NCI-H524 (cell line): Measurements from ENCODE around the gene BRINP3.
"Not testable (repeated sequence)": the region's sequence is repeated elsewhere in the genome, so short reads cannot be mapped to it uniquely, and the experiment has no call there.

Experiments used
- DNase-seq, 2 experiments: peaks; one replicate each; lab custom pipeline; 2025; lab: John Stamatoyannopoulos, UW

The BRINP3 gene

DNA sequence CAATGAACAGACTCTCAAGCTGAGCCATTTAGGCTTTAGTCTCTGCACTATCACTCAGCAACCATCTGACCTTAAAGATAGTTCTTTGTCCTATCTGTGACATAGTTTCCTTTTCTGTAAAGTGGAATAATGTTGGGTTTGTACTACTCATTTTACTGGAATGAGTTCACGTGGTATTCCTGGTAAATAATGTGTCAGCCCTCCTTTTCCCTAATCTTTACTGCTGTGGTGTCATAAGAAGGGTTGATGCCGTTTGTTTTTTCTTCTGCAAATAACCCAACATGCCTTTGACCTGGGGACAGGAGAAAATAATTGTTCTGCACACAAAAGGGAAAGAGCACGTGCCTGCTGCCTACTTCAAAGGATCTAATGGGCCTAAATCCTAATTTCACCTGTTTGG, 297.8 kb downstream of the BRINP3 start:
- DNase-seq: no peak

DNA sequence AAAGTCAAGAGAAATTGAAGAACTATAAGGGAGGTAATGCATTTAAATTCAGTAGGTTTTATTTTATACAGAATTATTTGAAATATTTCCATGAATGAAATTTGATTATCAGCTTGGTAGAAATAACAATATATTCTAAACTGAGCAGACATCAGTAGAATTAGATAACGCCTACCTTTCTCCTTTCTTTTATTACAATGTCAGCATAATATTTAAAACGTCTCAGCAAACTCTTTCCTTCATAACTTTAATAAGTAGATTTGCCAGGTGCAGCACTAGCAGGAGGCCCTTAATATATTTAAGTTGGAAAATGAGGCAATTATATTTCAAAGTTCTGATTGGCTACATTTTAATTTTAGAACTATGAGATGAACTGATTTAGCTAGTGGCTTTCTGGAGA, 298.8 kb downstream of the BRINP3 start:
- no peak for DNase-seq

DNA sequence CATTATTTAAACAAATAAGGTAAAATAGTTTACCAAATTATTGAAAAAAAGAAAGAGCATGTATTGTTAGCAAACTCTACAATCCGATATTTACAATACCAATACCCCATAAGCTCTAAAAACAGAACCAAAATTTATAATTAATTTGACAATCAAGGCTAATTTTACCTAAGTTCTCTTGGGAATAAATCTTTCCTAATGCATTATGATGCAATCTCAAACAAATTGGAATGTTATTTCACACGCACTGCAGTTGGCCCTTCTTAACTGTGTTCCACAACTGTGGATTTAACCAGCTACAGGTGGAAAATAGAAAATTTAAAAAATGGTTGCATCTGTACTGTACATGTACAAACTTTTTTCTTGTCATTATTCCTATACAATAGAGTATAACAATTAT, 300.1 kb downstream of the BRINP3 start:
- DNase-seq: no peak

DNA sequence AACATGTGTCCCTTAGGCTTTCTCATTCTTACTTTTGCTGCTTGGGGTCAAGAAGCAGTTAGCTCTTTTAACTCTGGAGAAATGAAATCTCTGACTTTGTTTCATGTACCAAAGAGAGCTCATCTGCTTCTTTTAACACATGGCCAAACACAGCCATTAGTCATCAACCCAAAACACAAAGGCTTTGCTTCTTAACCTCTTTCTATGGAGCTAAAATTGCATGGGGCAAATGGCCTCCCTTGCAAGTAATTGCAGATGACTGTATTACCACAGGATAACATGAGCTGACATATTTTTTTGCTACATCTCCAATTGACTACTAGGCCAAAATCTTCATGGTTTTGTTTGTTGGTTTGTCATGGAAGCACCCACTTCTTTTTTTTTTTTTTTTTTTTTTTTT, 300.9 kb downstream of the BRINP3 start:
- no peak for DNase-seq

DNA sequence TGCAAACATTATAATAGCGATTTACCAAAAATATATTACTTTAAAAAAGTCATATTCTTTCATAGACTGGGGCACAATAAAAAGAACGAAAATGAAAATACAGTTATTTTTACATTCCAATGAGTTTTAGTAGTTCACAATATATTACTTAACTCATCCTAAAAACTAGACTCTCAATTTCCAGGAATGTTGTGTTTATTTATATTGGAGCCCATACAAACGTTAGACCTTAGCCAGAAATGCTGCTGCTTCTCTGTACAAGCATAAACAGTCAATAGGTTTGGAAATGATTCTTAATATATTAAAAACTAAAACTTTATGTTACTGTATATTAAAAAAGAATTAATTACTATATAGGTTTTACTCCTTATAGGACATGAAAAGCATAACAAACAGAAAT, 302.3 kb downstream of the BRINP3 start:
- DNase-seq: no peak

DNA sequence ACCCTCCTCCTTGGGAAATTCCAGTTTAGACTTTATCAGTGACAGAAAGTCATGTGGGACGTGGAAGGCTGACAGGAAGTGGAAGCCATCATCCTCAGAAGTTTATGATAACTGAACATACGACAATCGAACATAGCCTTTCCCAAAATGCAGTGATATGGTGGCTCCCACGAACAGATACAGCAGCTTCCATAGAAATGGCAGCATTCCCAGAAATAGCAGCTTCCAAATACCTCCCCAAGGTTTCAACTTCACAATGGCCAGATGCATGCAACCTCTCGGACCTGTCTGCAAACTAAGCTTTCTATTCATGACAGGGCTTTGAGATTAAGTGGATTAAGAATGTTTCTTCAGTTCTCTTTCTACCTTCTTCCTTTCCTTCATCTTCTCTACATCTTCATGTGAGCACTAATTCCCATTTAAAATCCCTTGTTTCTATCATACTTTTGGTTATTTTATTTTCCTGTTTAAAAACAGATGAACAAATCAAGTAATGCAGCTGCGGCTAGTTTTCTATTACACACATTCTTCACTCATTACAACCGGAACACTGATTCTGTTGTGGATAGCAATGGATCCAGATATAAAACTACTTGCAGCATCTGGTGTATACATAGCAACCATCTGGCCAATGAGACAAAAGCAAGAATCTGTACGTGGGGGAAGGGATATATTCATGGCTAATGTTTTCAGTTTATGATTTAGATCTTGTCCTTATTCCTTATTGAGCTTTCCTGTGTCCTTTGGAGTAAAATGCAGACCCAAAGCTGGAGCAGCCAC, 304.8 kb downstream of the BRINP3 start:
- DNase-seq: peak; percentile 54 to 82

DNA sequence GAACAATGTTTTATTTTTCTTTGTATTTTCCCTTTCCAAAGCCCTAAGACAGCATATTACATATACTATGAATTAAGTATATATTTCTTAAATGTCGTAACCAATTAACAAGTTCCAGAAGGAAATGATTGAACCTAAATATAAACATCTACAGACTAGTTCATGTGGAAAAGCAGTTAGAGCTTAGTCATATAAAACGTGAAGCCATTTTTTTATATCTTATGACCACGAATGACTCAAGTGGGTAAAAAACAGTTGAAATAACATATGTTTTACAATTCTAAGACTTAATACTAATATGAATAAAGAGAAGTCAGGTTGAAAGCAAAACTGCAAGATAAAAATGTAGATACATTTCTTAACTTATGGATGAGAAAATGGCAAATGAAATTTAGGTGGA, 307.3 kb downstream of the BRINP3 start:
- no peak for DNase-seq

DNA sequence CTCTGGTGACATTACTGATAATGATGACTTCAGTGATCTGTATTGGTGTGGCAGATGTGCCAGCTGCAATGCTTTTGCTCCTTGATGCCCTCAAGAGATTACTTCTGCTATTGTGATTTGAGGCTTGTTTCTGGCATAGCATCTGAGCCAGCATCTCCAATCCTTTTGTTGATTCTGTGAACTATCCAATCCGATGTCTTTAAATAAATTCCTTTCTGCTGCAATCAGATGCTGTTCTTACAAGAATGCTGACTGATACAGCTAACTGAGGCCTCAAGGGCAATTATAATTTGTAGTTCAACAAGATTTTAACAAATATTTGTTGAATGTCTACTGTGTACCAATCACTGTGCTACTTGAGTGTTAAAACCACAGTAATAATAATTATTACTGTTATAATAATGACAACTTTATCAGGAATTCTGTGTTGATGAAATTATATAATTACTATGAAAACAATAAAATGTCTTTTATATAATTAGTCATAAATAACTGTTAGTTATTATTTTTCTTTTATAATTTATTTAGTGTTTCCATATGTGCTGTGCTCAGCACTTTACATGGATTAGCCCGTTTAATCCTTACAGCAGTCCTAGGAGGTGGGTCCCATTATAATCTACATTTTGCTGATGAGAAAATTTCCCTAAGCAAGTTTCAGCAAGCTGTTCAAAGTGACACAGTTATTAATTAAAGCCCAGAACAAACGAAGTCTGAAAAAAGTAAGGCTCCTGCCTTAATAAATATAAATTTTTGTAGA, 308.2 kb downstream of the BRINP3 start:
- peak in 1 of 2 experiments; percentile 56 for DNase-seq

DNA sequence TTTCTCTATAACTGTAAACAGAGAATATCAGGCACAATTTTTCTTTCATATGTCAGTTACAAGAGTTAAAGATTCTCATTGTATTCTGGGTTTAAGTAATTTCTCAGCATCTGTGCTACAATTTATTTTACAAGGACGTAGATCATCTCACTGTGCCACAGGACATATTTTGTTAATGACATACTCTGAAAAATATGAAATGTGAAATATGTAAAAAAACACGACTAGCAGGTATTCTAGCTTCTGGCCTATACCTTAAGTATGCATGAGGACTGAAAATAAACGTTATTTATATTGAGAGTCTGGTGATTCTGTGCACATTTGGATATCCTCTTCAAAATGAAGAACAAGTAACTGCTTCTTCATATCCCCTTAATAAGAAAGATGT, 308.8 kb downstream of the BRINP3 start:
- no peak for DNase-seq

DNA sequence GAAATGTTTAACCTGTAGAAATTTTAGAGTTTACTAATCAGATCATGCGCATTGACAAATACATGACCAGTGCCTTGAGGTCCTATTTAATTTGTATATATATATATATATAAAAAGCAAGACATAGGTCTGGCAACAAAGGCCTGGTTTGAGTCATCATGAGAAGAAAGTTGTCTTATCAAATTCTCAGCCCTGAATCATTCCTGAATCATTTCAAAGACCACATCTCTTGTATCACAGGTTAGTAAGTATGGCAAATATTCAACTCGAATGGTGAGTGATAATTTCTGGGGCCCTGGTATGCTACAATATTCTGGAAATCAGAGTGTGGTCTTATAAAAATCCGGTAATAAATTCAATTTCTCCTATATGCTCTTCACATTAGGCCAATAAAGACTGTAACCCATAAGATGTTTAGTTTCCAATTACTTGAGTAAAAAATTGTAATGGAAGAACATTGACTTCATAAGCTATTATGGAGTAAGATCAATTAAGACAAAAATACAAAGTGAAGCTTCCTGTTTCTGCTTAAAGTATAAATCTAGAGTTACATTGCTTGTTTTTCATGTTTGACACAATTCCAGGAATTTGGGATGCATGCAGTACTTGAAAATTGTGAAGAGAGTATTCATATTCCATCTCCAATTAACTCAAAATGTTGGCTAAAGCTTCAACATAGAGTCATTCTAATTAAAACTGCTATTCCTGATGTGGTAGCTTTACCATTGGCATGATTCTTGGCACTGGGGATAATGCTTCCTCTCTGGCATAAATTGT, 309.4 kb downstream of the BRINP3 start:
- no peak for DNase-seq

DNA sequence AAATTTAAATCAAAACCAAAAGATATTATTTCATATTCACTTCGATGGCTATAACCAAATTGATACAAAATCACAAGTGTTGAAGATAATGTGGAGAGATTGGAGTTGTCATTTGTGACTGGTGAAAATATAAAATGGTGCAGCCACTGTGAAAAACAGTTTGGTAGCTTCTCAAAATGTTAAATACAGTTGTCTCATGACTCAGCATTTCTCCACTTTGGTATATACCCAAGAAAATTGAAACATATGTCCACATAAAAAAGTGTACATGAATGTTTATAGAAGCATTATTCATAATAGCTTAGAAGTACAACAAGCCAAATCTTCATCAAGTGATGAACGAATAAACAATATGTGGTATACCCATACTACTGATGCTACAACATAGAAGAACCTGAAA, 318.5 kb downstream of the BRINP3 start:
- DNase-seq: no peak

DNA sequence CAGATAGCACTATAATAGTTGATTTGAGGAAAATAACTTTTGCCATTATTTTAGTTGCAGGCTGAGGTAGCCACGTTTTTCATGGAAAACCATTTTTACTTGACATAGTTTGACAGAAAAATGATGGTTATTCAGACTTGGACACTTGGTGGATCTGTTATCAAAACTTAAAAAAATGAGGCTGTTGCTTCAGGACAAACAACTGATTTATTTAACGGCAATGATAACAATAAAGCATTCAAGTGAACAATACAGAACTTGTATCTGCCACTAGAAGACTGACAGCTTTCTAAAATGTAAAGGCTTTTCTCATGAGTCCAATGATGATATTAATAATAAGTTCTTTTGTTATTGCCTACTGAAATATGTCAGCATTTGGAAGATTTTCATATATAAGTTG, 322.9 kb downstream of the BRINP3 start:
- DNase-seq: no peak

DNA sequence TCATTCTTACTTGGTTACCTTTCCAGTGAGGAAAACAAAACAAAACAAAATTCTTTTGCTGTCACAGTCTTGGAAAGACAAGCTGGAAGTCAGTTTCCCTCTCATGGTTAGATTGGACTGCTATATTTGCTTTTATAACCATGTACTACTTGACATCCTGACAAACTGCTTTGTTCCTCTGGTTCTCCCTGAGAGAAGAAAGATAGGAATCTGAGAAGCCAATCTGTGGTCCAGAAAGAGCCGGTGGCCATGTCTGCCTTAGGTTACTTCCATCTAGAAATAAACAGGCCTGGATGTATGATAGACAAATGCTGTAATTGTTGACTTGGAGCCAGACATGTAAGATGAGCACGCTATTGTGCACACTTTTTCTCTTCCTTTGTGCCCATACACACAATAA, 330.0 kb downstream of the BRINP3 start:
- DNase-seq: no peak

DNA sequence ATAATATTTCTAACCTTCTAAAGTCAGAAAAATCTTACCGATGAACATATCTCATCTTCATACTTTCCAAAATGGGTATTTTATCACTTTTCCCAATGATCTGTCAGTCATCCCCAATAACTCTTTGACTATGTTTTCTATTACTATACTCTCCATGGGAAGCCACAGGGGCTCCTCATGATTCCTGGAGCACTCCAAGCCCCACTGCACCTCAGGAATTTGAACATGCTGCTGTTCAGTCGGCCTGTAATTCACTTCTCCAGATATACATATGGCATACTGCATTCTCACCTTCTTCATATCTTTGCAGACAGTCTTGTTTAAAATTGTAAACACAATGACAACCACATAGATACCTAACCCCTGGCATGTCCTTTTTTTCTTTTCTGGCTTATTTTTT, 333.0 kb downstream of the BRINP3 start:
- DNase-seq: no peak

DNA sequence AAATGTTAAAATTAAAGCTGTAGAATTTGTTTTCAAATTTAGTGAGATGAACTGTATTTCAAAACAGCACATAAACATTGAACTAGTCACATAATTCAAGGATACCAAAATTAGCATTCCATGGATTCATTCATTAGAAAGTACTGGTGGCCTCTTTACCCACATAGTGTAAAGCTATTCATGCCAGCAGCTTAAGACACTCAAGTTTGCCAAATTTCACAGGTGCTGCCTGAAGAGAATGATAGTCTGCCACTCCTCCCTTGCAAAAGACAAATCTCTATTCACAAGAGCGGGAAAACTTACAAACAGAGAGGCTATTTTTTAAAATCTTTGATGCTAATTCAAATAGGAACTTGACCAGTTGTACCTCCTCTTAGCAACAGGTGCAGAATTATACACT, 337.0 kb downstream of the BRINP3 start:
- DNase-seq: no peak

DNA sequence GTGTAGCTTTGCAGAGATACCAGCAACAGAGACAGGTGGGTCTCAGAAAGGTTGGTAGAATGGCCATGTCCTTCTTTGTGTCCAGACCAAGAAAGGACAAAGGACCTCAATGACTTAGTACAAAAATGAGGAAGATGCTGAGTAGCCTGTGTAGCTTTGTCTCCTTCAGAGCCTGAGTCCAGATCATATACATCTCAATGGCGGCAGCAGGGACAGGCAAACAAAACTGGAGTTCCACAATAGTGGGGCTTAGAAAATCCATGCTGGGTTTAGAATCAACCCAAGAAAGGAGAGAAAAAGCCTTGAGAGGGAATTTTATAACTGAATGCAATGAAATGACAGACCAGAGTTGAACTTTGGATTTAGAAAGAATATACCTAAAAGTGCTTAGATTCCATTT, 339.0 kb downstream of the BRINP3 start:
- DNase-seq: no peak

DNA sequence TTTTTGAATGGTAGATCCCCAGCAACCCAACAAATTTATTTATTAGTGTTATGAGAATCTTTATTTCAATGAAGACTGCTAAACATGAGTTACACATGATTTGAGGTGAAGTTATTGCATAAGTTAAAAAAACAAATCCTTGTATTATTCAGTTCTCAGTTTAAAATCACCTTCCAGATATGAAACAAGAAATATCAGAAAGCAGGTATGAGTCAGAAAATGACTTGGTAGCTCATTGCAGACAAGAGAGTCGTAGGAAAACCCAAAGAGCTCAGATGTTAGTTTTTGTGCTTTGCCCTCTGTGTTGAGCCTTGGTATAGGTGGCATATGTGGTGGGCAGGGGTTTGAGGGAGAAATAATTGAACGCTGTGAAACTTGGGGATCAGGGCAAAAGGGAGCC, 339.4 kb downstream of the BRINP3 start:
- DNase-seq: no peak

DNA sequence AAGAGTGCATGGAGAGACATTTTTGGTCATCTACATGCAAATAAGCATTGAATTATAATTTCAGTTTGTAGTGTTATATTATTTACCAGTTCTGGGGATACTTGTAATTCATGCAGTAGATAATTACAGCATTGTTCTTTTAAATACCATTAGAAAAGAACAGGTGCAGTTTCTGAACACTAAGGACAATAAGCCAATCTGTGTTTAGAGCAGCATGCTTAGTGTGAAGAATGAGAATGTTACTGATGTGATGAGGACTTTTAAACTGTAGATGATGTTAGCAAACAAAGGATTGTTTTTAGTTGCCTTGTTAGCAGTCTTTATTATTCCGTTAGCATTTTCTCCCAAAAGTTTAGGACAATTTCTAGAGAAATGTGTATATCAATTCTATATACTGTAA, 348.3 kb downstream of the BRINP3 start:
- no peak for DNase-seq

DNA sequence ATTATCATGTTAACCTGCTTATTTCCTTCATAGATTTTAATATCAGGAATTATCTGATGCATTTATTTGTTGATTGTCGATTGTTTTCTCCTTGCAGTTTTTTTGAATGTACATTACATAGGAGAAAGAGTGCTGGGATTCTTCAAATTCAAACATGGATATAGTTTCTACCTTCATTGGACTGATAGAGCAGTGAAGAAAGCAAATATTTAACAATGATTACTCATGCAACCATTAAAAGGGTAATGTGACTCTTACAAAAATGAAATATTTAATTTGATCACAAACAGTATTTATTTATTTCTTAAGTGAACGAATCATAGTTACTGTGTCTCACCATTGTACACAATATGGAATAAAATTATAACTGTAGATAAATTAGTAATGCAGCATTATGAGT, 350.9 kb downstream of the BRINP3 start:
- no peak for DNase-seq

DNA sequence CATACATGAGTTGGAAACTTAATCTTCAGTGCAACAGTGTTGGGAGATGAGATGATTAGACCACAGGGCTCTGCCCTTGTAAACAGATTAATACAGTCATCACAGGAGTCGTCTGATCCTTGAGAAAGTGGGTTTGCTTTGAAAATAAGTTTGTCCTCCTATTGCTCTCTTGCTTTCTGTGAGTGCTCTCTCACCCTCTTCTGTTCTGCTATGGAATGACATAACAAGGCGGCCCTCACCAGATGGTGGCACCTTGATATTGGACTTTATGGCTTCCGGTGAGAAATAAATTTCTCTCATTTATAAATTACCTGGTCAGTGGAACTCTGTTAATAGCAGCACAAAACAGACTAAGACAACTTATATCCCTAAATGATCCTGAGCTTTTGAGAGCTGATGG, 353.6 kb downstream of the BRINP3 start:
- DNase-seq: peak in 1 of 2 experiments; percentile 42

DNA sequence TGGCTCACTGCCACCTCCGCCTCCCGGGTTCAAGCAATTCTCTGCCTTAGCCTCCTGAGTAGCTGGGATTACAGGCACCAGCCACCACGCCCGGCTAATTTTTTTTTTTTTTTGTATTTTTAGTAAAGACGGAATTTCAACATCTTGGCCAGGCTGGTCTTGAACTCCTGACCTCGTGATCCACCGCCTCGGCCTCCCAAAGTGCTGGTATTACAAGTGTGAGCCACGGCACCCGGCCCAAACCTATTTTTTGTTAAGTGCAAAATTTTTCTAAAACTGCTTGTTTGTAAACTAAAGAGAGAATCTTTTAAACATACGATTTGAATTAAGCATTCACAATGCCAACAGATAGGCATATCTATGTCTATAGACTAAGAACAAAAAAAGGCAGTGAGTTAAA, 357.1 kb downstream of the BRINP3 start:
- not testable (repeated sequence) for DNase-seq

DNA sequence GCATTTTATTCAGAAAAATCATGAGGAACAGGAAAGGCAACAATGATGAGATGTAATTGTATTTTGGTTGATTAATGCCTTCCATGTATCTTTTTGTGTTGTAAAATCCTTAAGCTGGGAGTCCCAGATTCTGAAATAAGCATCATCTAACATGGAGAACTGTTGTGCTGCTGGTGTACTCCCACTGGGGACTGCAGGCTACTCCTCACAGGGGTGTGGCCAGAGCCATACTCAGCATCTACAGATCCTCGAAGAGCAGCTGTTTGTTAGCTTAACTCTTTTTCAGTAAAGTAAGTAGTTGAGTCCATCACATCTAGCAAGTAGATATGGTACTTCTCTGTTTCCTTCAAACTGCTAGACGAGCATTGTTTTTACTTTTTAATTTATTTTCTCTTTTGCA, 358.0 kb downstream of the BRINP3 start:
- DNase-seq: peak in 1 of 2 experiments; percentile 54

DNA sequence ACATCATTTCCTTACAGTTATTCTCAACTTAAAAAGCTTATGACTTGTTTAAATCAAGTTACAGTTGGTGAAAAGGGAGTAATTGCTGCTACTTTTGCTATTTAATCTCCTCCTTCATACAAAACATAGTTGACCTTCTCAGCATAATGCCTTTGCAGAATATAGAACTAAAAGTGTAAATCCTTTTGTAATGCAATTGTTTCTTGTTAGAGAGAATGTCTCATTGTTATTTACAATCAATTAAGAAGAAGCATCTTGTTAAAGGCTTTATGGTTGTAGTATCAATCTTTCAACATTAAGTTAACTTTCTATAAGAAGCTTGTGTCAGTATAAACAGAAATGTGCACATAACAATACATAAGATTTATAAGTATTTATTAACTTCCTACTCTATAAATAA, 360.7 kb downstream of the BRINP3 start:
- no peak for DNase-seq
